A673 (cell line): ENCODE data around the gene NRXN2.

Experiments used
- CTCF ChIP-seq: fragments of 300-800, 200-600 bp; sonication (generic); conservative IDR thresholded peaks from 2 replicates; pipeline ENCODE4 v1.5.1; 2017; ENCODE audit warnings: low read depth, mild to moderate bottlenecking, antibody characterized with exemption, low read length, moderate library complexity, mixed read lengths
- EZH2 ChIP-seq: fragments of 200-600 bp; sonication (generic); IDR thresholded peaks from 2 replicates; pipeline ENCODE4 v1.6.1; 2017; ENCODE audit warnings: borderline replicate concordance, low read depth, mild to moderate bottlenecking, mixed read lengths, antibody characterized with exemption, low read length; ENCODE audit not compliant: poor library complexity, severe bottlenecking

- TF ChIP-seq CTCF, result no peak
- no peak for TF ChIP-seq EZH2
These were observed 74.4 kb downstream of the NRXN2 start for GRCh38 chr11:64648551-64648950.
